PC-9 (cell line): ENCODE measurements around the gene CD79B.

Experiments
- EZH2 ChIP-seq: fragments of 200-600 bp; sonication (generic); IDR thresholded peaks from 2 replicates; pipeline ENCODE4 v1.8.0; 2017; ENCODE audit warnings: antibody characterized with exemption, low read depth
- TF ChIP-seq, protein P1 (sequence below): fragments of 200-600 bp; sonication (generic); conservative IDR thresholded peaks from 2 replicates; pipeline ENCODE4 v1.6.1; 2017; ENCODE audit warnings: mixed run types, antibody characterized with exemption, mild to moderate bottlenecking, moderate library complexity

- TF ChIP-seq, protein P1, sequence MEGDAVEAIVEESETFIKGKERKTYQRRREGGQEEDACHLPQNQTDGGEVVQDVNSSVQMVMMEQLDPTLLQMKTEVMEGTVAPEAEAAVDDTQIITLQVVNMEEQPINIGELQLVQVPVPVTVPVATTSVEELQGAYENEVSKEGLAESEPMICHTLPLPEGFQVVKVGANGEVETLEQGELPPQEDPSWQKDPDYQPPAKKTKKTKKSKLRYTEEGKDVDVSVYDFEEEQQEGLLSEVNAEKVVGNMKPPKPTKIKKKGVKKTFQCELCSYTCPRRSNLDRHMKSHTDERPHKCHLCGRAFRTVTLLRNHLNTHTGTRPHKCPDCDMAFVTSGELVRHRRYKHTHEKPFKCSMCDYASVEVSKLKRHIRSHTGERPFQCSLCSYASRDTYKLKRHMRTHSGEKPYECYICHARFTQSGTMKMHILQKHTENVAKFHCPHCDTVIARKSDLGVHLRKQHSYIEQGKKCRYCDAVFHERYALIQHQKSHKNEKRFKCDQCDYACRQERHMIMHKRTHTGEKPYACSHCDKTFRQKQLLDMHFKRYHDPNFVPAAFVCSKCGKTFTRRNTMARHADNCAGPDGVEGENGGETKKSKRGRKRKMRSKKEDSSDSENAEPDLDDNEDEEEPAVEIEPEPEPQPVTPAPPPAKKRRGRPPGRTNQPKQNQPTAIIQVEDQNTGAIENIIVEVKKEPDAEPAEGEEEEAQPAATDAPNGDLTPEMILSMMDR = no peak
- no peak for TF ChIP-seq EZH2
These were observed 3.9 kb downstream of the CD79B start for GRCh38 chr17:63928172-63928666.
